GM20000 (cell line): ENCODE results near the gene TMEM170B.

Experiments
- DNase-seq: peaks from one replicate; pipeline ENCODE4 v3.0.0; 2012; ENCODE audit warnings: low spot score
- TF ChIP-seq, protein P1 (sequence below): IDR thresholded peaks from 2 replicates; pipeline ENCODE4 v1.5.1; 2012; ENCODE audit warnings: mild to moderate bottlenecking, control low read depth; ENCODE audit errors: extremely low read depth, missing control alignments

The TMEM170B gene

DNA sequence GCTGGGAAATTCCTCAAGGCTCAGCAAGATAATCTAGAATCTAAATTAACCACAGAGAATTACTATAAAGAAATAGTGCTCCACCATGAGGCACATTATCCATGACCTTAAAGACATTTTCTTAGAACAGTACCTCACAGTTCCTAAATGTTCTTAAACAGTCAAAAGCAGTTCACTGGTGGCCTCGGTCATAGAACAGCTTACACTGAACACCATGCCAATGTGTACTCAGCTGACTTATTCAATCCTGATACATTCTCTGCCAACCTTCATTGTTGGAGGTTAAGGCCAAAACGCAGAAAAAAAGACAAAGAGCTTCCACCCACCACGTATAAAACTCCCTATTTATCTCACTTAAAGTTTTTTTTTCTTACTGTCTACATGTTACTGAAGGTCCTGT is 21.8 kb upstream of the TMEM170B start:
- TF ChIP-seq, protein P1, sequence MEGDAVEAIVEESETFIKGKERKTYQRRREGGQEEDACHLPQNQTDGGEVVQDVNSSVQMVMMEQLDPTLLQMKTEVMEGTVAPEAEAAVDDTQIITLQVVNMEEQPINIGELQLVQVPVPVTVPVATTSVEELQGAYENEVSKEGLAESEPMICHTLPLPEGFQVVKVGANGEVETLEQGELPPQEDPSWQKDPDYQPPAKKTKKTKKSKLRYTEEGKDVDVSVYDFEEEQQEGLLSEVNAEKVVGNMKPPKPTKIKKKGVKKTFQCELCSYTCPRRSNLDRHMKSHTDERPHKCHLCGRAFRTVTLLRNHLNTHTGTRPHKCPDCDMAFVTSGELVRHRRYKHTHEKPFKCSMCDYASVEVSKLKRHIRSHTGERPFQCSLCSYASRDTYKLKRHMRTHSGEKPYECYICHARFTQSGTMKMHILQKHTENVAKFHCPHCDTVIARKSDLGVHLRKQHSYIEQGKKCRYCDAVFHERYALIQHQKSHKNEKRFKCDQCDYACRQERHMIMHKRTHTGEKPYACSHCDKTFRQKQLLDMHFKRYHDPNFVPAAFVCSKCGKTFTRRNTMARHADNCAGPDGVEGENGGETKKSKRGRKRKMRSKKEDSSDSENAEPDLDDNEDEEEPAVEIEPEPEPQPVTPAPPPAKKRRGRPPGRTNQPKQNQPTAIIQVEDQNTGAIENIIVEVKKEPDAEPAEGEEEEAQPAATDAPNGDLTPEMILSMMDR: no peak
- DNase-seq: no peak

DNA sequence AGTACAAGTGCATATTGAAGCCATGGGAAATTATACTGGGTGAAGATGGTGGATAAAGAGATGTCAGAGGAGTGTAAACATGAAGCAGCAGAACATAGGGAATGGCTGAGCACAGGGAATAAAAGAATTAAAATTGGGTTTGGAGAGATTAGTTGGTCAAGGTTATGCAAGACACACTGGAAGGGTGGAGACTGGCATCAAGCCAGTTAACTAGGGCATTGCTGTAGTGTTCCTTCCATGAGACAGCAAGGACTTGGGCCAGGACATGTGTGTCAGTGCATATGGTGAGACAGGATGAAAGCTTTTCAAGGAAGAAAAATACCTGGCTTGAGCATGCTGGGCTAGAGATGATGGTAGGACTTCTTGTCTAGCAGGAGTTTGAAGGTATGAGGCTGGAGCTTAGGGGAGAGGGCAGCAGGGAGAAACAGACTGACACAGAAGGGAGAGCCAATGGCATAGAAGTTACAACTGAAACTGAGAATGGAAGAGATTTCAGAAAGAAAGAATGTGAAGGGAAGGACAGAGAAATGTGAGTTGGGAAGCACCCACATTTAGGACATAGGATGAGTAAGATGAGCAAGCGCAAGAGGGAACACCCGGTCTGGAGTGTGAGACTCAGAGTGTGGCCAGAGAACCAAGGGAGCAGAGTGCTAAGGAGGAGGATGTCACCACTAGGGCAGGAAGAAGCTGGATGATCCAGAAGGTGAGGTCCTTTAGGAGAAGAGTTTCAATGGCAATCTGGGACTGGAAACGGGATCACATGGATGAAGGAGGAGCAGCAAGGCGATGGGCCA is 14.5 kb upstream of the TMEM170B start:
- DNase-seq: no peak
- TF ChIP-seq, protein P1: no peak

DNA sequence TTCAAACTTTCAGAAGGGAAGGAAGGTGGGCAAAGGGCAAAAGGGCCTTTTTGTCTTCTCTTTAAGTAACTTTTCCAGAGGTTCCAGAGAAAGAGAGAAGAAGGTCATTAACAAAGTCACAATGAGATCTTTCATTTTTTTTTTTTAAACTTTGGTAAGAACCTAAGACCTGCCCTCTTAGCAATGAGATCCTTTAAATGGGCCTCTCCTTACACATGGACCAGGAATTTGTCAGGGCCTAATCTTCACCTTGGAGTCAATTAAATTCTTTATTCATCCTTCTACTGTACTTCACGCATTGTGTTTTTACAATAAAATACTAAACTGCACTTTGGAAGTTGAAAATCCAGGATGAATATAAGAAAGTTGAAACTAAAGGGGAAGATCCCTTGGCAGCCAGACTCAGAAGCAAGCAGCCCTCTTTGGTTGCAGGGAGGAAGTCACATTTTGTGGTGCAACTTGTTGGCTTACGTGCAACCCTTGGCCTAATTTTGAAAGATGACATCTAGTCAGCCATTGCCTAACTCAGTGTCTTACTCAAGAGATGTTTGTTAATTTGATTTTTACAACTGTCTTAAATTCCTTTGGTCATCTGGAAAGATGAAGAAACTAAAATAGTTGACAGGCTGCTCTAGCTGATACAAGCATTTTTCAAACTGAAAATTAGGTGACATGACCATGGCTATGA is 11.9 kb upstream of the TMEM170B start:
- TF ChIP-seq, protein P1: no peak
- DNase-seq: no peak

DNA sequence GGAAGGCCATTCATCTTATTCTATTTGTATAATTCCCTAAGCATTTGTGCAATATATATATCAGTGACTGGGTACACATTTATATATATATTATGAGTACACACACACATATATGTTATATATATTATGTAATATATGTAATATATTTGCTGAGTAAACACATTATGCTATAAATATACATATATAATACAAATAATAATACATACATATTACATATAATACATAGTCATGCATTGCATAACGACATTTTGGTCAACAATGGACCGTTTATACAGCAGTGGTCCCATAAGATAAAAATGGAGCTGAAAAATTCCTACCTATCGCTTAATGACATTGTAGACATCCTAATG is 11.4 kb upstream of the TMEM170B start:
- TF ChIP-seq, protein P1: no peak
- no peak for DNase-seq

DNA sequence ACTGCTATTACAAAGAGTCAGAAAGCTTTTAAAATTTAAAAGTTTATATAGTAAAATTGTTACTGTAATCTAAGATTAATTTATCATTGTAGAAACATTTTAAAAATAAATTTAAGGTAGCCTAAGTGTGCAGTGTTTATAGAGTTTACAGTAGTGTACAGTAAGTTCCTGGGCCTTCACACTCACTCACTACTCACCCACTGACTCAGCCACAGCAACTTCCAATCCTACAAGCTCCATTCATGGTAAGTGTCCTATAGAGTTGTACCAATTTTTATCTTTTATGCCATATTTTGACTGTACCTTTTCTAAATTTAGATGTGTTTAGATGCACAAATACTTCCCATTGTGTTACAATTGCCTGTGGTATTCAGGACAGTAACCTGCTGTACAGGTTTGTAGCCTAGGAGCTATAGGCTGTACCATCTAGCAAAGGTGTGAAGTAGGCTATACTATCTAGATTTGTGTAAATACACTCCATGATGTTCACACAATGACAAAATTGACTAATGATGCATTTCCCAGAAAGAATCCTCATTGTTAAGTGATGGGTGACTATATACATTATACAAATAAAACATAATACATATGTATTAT is 10.2 kb upstream of the TMEM170B start:
- TF ChIP-seq, protein P1: no peak
- no peak for DNase-seq

DNA sequence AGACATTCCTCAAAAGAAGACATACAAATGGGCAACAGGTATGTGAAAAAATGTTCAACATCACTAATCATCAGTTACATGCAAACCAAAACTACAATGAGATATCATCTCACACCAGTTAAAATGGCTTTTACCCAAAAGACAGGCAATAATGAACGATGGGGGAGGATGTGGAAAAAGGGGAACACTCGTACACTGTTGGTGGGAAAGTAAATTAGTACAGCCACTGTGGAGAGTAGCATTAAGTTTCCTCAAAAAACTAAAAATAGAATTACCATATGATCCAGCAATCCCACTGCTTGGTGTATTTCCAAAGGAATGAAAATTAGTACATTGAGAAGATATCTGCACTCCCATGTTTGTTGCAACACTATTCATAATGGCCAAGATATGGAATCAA is 8.6 kb upstream of the TMEM170B start:
- no peak for DNase-seq
- TF ChIP-seq, protein P1: no peak

DNA sequence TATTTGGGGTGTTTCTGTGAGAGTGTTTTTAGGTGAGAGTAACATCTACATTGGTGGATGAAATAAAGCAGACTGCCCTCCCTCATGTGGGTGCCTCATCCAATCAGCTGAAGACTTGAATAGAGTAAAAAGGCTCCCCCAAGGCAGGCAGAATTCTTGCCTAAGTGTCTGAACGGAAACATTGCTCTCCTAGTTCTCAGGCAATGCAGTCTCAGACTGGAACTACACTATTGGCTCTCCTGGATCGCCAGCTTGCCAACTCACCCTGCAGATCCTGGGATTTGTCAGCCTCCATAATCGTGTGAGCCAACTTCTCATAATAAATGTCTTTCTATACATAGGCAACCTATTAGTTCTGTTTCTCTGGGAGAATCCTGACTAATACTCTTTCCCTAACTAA is 5.5 kb upstream of the TMEM170B start:
- TF ChIP-seq, protein P1: no peak
- DNase-seq: no peak
